Measurements from ENCODE around the gene YWHAG.
"Not testable (repeated sequence)": the region's sequence is repeated elsewhere in the genome, so short reads cannot be mapped to it uniquely, and the experiment has no call there.

The YWHAG gene

GRCh38 chr7:76318488-76319353 lies 40.1 kb downstream of the YWHAG start:
- peak; percentile 91 for DNase-seq (ENCODE audit: low spot score)

- peak; percentile 98 for DNase-seq (ENCODE audit: low spot score)
Measured at GRCh38 chr7:76317782-76318487, 40.9 kb downstream of the YWHAG start.

DNA sequence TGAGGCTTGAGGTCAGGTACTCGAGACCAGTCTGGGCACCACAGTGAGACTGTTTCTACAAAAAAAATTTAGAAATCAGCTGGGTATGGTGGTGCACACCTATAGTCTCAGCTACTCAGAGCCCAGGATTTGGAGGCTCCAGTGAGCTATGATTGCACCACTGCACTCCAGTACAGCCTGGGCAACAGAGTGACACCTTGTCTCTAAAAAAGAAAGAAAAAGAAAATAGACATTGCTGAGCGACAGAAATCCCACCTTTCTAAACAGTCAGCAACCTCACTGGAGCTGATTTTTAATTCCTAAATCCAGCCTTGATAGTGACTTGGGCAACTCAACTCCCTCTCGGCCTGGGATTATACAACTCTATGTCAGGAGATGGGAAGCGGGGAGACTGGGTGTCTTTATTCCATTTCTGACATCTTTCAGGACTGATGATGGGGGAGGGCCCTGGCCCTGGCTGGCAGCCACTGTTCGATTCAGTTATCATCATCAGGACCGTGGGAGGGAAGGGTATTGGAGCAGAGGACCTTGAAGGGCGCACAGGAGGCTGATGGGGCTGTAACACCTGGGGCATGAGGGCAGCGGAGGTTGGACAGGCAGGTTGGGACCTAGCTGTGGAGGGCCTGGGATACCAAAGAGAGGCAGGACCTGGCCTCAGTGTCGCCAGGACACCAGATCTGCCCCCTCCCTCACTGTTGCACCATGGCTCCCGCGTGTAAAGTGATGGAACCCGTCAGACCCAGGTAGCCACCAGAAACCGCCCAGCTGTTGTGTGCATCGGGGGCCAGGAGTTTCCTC lies 41.6 kb downstream of the YWHAG start:
- DNase-seq (ENCODE audit: low spot score), result no peak

DNA sequence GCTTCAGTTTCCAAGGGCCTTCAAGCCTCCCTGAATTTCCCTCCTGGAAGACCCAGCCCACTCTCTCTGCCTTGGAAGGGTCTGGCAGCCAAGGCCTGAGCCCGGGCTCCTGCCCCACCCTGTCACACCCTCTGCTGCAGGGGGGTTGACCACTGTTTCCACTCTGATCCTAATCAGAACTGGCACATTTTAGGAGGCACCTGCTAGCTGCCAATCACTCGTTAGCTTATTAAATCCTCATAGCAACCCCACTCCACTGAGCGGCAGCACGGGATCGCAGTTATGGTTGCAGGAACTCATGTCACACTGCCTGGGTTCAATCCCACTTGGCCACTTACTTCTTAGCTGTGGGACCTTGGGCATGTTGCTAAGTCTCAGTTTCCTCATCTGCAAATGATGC lies 43.4 kb downstream of the YWHAG start:
- no peak for DNase-seq (ENCODE audit: low spot score)

DNA sequence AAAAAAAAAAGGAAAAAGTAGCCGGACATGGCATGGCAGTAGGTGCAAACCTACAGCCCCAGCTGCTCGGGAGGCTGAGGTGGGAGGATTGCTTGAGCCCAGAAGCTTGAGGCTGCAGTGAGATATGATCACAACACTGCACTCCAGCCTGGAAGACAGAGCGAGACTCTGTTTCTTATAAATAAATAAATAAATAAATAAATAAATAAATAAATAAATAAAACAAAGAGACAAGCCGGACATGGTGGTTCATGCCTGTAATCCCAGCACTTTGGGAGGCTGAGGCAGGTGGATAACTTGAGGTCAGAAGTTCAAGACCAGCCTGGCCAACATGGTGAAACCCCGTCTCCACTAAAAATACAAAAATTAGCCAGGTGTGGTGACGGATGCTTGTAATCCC lies 44.1 kb downstream of the YWHAG start:
- not testable (repeated sequence) for DNase-seq (ENCODE audit: low spot score)

DNA sequence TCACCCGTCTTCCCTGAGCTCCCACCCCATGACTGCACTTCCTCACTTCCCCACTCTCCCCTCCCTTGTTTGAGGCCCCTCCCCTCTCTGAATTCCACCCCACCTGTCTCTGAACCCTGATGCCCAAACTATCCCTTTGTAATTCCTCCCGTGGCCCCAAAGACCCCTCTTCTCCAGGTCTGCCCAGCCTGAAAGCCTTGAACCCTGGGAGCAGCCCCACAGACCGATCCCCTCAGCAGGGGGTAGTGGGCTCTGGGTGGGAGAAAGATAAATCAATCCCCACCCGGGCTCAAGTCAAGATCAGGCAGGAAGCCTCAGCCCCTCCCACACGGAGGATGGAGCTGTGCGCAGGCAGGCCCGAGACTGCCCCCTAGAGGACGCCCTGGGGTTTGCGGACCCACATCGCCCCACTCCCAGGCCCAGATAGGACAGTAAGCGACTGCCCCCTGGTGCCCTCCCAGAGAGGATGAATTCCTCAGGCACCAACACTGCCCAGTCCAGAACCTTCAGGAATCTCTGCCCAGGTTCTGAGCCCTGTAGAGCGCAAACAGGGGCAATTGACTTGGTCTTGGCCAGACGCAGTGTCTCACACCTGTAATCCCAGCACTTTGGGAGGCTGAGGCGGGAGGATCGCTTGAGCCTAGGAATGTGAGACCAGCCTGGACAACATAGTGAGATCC lies 44.6 kb downstream of the YWHAG start:
- DNase-seq (ENCODE audit: low spot score), result peak; percentile 94

DNA sequence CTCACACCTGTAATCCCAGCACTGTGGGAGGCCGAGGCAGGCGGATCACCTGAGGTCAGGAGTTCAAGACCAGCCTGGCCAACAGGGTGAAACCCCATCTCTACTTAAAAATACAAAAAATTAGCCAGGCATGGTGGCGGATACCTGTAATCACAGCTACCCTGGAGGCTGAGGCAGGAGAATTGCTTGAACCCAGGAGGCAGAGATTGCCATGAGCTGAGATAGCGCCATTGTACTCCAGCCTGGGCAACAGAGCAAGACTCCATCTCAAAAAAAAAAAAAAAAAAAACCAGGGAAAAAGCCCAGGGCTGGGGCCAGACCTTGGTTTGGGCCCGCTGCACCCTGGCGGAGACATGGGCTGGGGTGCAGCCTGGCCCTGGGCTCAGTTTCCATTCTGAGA lies 47.0 kb downstream of the YWHAG start:
- not testable (repeated sequence) for DNase-seq (ENCODE audit: low spot score)

GRCh38 chr7:76310102-76310957 lies 48.5 kb downstream of the YWHAG start:
- no peak for DNase-seq (ENCODE audit: low spot score)

GRCh38 chr7:76309341-76310101 lies 49.3 kb downstream of the YWHAG start:
- not testable (repeated sequence) for DNase-seq (ENCODE audit: low spot score)

GRCh38 chr7:76308874-76309273 lies 49.9 kb downstream of the YWHAG start:
- not testable (repeated sequence) for DNase-seq (ENCODE audit: low spot score)

DNA sequence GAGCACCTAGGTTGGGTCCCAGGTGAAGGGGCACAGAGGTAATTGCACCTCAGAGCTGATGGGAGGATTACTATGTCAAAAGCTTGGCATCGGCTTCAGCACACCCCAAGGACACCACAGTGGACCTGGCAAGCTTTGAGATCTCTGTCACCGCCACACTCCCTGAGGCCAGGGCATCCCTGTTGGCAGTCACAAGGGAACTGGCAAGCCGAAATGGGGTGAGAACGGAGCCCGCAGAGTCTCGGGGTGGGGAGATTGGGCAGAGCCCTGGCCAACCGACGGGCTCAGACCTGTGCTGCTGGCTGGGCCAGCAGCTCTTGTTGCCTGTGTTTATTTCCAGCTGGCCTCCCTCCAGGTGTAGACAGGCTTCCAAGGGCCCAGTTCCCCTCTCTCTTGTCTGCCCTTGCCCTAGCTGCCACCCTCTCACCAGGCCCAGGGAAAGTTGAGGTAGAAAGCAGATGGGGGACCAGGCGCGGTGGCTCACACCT lies 53.9 kb downstream of the YWHAG start:
- no peak for DNase-seq (ENCODE audit: low spot score)

DNA sequence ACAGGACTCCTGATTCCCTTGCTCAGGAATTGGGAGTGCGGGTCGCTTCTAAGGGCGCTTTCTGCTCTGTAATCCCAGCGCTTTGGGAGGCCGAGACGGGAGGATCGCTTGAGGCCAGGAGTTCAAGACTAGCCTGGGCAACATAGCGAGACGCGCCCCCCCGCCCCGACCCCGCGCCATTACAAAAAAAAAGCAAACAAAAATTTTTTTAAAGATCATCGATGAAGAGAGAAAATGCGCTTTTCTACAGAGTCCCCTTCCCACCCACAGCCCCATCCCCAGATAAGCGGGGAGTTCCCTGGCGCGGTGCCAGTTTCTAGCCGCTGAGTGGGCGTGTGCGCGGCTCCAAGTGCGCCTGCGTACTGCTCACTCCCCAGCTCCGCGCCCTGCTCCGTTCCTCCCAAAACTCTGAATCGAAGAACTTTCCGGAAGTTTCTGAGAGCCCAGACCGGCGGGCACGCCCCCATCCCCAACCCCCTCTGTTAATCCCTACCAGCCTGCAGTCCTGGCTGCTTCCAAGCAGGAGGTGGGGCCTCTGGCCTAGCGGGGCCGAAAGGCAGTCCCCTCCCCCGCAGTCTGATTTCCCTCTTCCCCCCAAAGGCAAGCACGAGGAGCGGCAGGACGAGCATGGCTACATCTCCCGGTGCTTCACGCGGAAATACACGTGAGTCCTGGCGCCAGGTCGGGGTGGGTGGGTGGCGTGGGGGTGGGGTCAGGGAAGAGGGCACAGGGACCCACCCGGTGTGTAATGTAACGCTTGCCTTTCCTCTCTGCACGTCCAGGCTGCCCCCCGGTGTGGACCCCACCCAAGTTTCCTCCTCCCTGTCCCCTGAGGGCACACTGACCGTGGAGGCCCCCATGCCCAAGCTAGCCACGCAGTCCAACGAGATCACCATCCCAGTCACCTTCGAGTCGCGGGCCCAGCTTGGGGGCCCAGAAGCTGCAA lies 55.3 kb downstream of the YWHAG start:
- peak; percentile 98 for DNase-seq (ENCODE audit: low spot score)

- DNase-seq (ENCODE audit: low spot score), result peak; percentile 91
Measured at GRCh38 chr7:76302347-76303201, 56.2 kb downstream of the YWHAG start, which contains the start of gene HSPB1. HSPB1 (plus strand) TSS chr7:76302673; CDS start chr7:76302713, 40 bp downstream.

GRCh38 chr7:76301000-76301399 lies 57.8 kb downstream of the YWHAG start:
- DNase-seq (ENCODE audit: low spot score), result no peak

DNA sequence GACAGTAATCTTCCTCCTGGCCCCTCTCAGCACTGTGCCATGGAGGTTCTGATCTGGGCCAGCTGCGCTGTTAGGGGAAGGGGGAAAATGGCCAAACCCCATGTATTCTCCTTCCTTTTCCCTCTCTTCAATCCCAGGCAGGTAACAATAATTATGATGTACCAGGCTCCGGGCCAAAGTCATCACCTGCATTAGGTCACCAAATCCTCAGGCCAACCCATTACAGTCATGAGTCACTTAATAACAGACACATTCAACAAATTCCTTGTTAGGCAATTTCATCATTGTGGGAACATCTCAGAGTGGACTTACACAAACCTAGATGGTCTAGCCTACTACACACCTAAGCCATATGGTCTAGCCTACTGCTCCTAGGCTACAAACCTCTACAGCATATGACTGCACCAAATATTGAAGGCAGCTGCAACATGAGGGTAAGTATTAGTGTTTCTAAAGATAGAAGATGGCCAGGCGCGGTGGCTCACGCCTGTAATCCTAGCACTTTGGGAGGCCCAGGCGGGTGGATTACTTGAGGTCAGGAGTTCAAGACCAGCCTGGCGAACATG lies 58.5 kb downstream of the YWHAG start:
- peak; percentile 96 for DNase-seq (ENCODE audit: low spot score)

DNA sequence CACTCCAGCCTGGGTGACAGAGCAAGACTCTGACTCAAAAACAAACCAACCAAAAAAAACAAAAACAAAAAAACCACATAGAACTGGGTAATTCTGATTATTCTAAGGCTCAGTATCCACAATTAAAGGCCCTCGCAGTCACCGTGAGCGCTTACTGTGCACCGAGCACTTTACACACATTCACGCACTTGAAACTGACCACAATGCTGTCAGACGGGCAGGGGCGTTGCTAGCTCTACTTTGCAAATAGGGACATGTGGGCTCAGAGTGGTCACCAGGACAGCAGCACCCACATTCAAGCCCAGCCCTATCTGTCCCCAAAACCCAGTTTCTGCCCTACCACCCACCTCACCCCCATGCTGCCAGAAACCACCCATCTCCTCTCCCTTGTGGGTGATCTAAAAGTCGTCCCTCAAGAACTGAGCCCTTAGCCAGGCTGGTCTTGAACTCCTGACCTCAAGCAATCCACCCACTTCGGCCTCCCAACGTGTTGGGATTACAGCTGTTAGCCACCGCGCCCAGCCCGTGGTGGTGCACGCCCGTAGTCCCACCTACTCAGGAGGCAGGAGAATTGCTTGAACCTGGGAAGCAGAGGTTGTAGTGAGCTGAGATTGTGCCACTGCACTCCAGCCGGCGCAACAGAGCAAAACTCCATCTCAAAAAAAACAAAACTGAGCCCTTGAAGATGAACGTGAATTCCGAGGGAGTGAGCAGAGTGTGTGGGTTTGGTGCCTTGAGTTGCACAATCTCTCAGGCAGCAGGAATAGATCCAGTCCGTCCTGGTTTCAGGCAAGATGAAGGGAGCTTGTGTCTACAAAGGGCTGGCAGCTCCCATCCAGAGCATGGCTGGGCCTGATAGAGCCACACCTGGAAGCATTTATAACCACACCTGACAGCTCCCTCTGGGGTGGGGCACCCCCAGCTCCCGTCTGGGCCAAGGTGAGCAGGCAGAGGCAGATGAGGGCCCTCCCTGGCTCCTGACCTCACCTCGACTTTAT lies 61.7 kb downstream of the YWHAG start:
- DNase-seq (ENCODE audit: low spot score), result peak; percentile 92
